Measurements from ENCODE around the gene NT5DC1.
"Not testable (repeated sequence)": the region's sequence is repeated elsewhere in the genome, so short reads cannot be mapped to it uniquely, and the experiment has no call there.

Gene NT5DC1

GRCh38 chr6:116094041-116094440 lies 6.6 kb upstream of the NT5DC1 start:
- no peak for DNase-seq

GRCh38 chr6:116096048-116096759 lies 4.4 kb upstream of the NT5DC1 start:
- not testable (repeated sequence) for DNase-seq

DNA sequence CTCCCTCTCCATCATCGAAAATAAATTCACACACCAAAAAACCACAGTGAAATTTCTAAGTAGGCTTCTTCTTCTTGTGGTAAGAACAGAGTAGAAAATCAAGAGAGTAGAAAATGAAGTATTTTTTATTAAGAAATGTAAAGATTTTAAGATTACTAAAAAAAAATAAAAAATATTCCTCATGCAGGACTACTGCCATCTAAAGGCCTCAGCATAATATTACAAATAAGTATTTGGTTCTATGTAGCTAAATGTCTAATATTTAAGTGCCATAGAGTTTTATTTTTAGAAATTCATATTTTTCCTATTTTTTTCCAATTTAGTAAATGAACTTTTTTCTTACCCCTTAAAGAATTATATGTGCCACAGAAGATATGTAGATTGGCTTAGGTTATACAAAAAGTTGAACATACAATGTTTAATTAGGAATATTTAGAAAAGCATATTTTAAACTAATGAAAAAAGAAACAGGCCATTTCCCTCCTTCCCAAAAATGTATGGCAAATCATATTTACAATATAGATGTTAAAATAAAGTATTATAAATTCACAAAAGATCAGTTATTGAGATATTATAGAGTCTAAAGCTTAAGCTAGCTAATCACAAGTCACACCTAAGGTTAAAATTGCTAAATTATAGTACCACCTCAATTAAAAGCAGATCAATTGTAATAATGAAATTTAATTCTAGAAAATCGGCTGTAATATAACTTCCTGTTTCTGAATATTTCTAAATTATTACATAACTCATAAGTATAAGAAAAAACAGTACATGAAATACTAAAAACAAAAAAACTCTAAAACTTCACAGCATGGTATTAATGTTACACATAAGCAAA lies 3.5 kb upstream of the NT5DC1 start:
- DNase-seq, result no peak

DNA sequence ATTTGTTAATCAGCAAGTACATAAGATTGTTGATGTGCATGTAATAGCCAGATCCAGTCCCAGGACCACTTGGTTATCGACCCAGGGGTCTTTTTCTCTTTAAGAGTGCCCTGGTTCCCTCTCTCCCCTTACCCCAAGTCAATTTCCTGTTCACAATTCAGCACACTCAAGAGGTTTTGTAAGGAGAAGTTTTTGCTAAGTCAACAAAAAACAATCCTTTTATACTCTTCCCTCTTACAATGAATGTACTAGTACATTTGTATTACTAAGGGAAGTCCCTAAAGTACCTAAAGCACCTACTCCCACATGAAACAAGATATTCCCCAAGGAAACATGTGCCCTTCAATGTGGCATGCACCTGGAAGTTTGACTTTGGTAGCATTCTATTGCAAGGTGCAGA lies 1.6 kb upstream of the NT5DC1 start:
- DNase-seq, result no peak

- DNase-seq, result no peak
These were observed 657 bp downstream of the NT5DC1 start for GRCh38 chr6:116101302-116101718.

DNA sequence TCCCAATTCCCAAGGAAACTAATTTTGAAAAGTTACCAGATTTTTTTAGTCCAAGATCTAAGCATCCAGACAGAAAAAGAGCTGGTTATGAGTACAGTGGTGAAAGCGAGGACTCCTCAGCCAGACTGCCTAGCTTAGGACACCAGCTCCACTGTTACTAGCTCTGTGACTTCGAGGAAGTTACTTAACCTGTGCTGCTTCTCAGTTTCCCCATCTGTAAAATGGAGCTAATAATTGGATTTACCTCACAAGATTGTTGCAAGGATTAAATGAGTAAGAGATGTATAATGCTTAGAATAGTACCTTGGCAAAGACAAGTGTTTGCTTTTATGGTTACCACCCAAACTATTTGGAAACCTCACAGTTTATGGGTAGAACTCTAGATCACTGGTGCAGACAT lies 1.1 kb downstream of the NT5DC1 start:
- no peak for DNase-seq

- no peak for DNase-seq
These were observed 2.2 kb downstream of the NT5DC1 start for GRCh38 chr6:116102873-116103272.

DNA sequence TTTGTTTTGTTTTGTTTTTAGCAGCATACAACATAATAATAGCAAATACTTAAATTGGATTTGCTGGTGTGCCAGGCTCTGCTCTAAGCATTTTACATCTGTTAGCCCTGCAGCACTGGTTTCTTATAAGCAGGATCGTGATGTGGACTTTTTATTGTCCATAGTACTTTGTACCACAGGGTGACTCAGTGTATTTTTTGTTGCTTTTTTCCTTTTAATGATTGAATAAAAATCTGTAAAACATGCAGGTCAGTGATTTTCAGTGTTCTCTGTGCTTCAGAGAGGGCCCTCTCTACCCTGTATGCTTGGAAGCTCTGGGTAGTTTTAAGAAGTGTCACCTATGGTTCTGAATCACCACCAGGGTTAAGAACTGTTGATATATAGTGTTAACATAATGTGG lies 4.0 kb downstream of the NT5DC1 start:
- no peak for DNase-seq

DNA sequence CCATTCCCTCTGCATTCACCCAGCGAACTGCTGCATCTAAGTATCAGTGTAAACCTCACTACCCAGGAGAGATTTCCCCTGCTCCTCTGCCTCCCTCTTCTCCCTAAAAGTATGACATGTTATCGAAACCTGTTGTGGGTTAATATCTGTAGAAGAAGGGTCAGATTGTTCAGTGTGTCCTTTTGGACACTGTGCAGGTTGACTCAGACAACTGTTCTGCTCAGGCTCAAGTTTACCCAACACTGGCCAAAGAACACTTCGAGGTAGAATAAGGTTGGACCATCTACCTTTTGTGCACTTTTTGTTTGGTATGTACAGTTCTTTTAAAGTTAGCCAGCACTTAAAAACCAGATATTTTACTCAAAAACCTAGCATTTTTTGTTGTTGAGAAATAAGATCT lies 4.6 kb downstream of the NT5DC1 start:
- no peak for DNase-seq

DNA sequence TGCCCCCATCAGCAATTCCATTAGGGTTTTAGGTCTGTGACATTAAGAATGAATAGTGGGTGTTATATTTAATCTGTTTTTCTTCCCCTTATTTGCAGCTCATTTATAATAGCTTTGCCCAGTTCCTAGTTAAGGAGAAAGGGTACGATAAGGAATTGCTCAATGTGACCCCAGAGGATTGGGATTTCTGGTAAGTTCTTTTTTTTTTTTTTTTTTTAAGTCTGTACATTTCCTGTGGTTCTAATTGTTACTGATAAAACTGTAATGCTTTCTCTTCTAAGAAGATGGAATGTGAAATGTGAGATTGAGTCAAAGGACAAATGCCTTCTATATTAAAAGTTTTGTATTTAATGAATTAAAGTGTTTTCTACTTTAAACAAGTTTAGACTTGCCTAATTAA lies 5.5 kb downstream of the NT5DC1 start:
- DNase-seq, result no peak

DNA sequence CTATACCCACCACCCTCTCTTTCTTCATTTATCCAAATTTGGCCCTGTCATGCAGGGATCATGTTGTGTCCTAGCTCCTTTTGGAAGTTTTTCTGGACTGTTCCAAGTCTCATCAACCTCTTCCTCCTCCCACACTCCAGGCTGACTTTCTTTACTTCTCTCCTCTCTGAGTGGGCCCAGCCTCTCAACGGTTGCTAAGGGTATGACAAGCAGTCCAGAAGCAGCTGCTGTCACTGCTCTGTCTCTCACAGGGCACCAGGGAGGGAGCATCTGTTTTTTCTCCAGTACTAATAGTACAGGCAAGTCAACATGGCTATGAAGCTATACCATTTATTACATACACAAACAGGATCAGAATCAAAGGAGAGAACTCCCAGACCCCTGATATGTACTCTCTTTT lies 8.2 kb downstream of the NT5DC1 start:
- no peak for DNase-seq

GRCh38 chr6:116111552-116112528 lies 11.2 kb downstream of the NT5DC1 start:
- no peak for DNase-seq

- DNase-seq, result no peak
These were observed 12.7 kb downstream of the NT5DC1 start for GRCh38 chr6:116113386-116113785.

GRCh38 chr6:116115781-116116180 lies 15.1 kb downstream of the NT5DC1 start:
- DNase-seq, result no peak

GRCh38 chr6:116118608-116119007 lies 18.0 kb downstream of the NT5DC1 start:
- no peak for DNase-seq

- no peak for DNase-seq
These were observed 19.8 kb downstream of the NT5DC1 start for GRCh38 chr6:116120430-116120829.

DNA sequence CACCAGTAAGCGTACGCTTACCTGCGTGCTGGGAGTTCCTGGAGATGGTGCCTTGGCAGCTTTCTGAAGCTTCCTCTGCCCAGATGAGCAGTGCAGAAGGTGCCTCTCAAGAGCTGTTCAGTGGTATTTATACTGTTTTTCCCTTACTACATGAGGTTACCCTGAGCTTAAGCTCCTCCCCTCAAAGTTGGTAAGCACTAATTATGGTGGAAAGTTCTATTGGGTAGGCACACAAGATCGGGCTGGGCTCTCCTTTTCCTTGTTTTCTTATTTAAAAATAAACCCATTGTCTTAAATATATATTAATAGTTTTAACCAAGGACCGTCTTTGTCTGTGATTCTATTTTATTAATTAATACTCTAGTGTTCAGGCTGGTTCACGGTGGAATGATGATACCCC lies 25.4 kb downstream of the NT5DC1 start, which contains the start of gene COL10A1:
COL10A1 (minus strand) TSS at position 101 of the 400 bp plus-strand sequence. CDS start 640 bp downstream, outside the sequence.
- no peak for DNase-seq

- DNase-seq, result no peak
These were observed 27.3 kb downstream of the NT5DC1 start for GRCh38 chr6:116127771-116128493.

DNA sequence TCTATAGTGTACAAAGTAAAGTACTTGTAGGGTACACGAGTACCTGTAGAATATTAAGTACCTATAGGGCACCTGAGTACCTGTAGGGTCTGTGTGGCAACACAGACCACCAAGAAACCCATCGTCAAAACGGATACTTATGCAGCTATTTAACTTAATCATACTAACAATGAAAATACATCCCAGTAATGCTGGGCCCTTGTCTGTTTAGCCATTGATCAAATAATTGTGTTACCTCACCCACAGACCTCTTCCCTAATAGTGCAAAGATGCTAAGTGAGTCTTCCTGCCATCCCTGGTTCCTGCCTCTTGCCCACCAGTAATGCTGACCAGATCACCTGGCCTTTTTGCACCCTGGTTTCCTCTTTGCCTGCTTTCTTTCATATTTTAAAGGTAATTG lies 32.8 kb downstream of the NT5DC1 start:
- no peak for DNase-seq

GRCh38 chr6:116136373-116136772 lies 35.7 kb downstream of the NT5DC1 start:
- no peak for DNase-seq

DNA sequence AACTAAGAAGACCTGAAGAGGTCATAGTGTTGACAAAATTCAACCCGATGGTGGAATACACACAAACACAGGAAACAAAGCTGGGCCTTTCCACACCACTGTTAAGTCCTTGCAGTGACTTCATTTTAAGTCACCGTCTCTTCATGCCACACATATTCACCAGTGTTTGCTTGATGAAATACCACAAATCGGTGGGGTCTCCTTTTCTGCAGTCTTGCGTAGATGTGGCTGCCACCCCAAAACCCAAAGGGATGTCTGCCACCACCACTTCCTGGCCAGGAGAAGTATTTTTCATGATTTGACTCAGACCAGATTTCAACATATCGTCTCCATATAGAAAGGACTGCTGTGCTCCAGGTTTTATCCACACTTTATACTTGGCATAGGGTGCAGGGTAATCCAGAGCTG lies 36.3 kb downstream of the NT5DC1 start:
- DNase-seq, result no peak

- no peak for DNase-seq
These were observed 39.3 kb downstream of the NT5DC1 start for GRCh38 chr6:116139917-116140316.

Measured in NCI-H1436 treated with DMSO at 0.1 percent for 48 hours (cell line).